GM18526 (cell line): ENCODE measurements around the gene CYP4A22.

Experiments
- POLR2A ChIP-seq: IDR thresholded peaks from 3 replicates; pipeline ENCODE4 v1.6.1; 2011; ENCODE audit not compliant: insufficient read length; ENCODE audit errors: extremely low read depth

The CYP4A22 gene

GRCh38 chr1:47178654-47179016 lies 41.4 kb downstream of the CYP4A22 start:
- no peak for TF ChIP-seq POLR2A

- peak; percentile 23 for TF ChIP-seq POLR2A
Measured at GRCh38 chr1:47179017-47179987, 42.1 kb downstream of the CYP4A22 start.

- TF ChIP-seq POLR2A, result no peak
Measured at GRCh38 chr1:47179988-47180563, 42.8 kb downstream of the CYP4A22 start.

GRCh38 chr1:47180603-47181094 lies 43.4 kb downstream of the CYP4A22 start:
- TF ChIP-seq POLR2A, result no peak

GRCh38 chr1:47181095-47181954 lies 44.1 kb downstream of the CYP4A22 start:
- no peak for TF ChIP-seq POLR2A

- no peak for TF ChIP-seq POLR2A
Measured at GRCh38 chr1:47181955-47182675, 44.9 kb downstream of the CYP4A22 start.

GRCh38 chr1:47182676-47183235 lies 45.5 kb downstream of the CYP4A22 start:
- no peak for TF ChIP-seq POLR2A

GRCh38 chr1:47183308-47184089 lies 46.3 kb downstream of the CYP4A22 start:
- no peak for TF ChIP-seq POLR2A

GRCh38 chr1:47184090-47184821 lies 47.0 kb downstream of the CYP4A22 start:
- TF ChIP-seq POLR2A, result no peak

GRCh38 chr1:47184822-47185677 lies 47.8 kb downstream of the CYP4A22 start:
- TF ChIP-seq POLR2A, result no peak

- no peak for TF ChIP-seq POLR2A
Measured at GRCh38 chr1:47186267-47187185, 49.3 kb downstream of the CYP4A22 start.
